Keratinocyte (primary cell): ENCODE measurements around the gene DCDC2C.

ENCODE experiments used
- EZH2 ChIP-seq: IDR thresholded peaks from one replicate; pipeline ENCODE4 v1.6.1; 2012; ENCODE audit warnings: inconsistent platforms, mild to moderate bottlenecking, low read length, moderate library complexity
- TF ChIP-seq, protein P1 (sequence below), 3 experiments: IDR thresholded peaks in 1 of 3; conservative IDR thresholded peaks in 1 of 3; optimal IDR thresholded peaks in 1 of 3; 2 replicates in 2 of 3; 3 replicates in 1 of 3; pipeline versions ENCODE3 to v1.5.1; 2011; ENCODE audit warnings: low read length in 3 of 3, mild to moderate bottlenecking in 3 of 3, moderate library complexity in 2 of 3, control low read depth in 1 of 3, inconsistent platforms in 1 of 3; ENCODE audit not compliant: insufficient read depth in 2 of 3; ENCODE audit errors: extremely low read depth in 1 of 3

- TF ChIP-seq, protein P1, sequence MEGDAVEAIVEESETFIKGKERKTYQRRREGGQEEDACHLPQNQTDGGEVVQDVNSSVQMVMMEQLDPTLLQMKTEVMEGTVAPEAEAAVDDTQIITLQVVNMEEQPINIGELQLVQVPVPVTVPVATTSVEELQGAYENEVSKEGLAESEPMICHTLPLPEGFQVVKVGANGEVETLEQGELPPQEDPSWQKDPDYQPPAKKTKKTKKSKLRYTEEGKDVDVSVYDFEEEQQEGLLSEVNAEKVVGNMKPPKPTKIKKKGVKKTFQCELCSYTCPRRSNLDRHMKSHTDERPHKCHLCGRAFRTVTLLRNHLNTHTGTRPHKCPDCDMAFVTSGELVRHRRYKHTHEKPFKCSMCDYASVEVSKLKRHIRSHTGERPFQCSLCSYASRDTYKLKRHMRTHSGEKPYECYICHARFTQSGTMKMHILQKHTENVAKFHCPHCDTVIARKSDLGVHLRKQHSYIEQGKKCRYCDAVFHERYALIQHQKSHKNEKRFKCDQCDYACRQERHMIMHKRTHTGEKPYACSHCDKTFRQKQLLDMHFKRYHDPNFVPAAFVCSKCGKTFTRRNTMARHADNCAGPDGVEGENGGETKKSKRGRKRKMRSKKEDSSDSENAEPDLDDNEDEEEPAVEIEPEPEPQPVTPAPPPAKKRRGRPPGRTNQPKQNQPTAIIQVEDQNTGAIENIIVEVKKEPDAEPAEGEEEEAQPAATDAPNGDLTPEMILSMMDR (optimal IDR thresholded peaks at IDR 0.05 in 1 of 3, IDR thresholded peaks at IDR 0.05 in 1 of 3, conservative IDR thresholded peaks at IDR 0.05 in 1 of 3; ENCODE audit: extremely low read depth in 1 of 3, insufficient read depth in 2 of 3, low read length in 3 of 3): no peak
- no peak for TF ChIP-seq EZH2
Measured at GRCh38 chr2:3756306-3756705, 52.9 kb downstream of the DCDC2C start.
